Cardiac fibroblast (primary cell): ENCODE data around the gene PEAR1.

Experiments
- DNase-seq, 2 donors: peaks; one replicate each; pipeline versions ENCODE4 v3.0.0 to v3.0.0-alpha.2; 2010; ENCODE audit warnings: low read depth in 2 of 2
- H3K4me3 ChIP-seq, 2 donors: replicated peaks in 1 of 2; 1 replicate in 1 of 2; 2 replicates in 1 of 2; pipeline ENCODE4 v1.5.1; 2011; ENCODE audit warnings: low read depth in 2 of 2, low read length in 2 of 2, mild to moderate bottlenecking in 2 of 2, moderate library complexity in 1 of 2
- CTCF ChIP-seq: IDR thresholded peaks from one replicate; pipeline ENCODE4 v1.5.1; 2011; ENCODE audit warnings: low read depth, mild to moderate bottlenecking, low read length, inconsistent platforms

PEAR1 gene

DNA sequence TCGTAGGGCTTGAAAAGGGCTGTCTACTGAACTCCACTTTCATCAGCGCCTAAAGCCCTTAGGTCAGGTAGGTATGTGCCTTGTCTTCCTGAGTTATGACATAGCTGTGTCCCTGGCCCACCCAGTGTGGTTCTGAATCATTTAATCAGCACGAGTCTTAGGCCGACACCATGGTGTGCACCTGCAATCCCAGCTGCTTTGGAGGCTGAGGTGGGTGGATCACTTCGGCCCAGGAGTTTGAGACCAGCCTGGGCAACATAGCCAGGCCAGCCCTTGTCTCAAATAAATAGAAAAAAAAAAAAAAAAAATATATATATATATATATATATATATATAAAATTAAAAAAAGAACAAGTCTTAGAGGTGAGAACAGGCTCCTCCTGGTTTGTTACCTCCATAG, 42.7 kb downstream of the PEAR1 start:
- TF ChIP-seq CTCF: no peak
- H3K4me3 ChIP-seq: no peak overlapping the region
- DNase-seq: no peak

DNA sequence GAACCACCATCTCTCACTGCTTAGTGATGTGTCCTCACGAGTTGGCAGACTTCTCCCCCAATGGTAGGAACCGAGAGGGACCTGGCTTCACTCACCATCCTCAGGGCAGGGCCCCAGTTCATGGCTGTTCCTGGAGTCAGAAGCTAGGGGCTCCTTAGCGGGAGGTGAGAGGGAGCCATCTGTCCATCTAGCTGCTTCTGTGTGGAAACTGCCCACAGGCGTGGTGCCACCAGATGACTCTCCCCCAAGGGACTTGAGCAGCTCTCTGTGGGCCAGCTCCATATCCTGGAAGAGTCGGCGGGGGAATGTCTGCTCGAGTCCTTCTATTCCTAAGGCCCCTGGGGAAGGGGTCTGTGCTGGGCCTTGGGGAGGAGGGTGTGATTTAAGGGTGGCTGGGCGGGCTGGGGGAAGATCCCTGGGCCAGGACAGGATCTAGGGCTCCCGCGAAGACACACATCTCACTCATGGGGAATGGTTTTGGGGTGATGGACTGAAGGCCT, 43.3 kb downstream of the PEAR1 start:
- no peak overlapping the region for H3K4me3 ChIP-seq
- no peak for TF ChIP-seq CTCF

GRCh38 chr1:156937883-156938282, 44.4 kb downstream of the PEAR1 start:
- DNase-seq: no peak
- no peak for TF ChIP-seq CTCF
- H3K4me3 ChIP-seq: no peak overlapping the region

More for the DNA sequence above, 43.3 kb downstream of the PEAR1 start:
- no peak for DNase-seq

DNA sequence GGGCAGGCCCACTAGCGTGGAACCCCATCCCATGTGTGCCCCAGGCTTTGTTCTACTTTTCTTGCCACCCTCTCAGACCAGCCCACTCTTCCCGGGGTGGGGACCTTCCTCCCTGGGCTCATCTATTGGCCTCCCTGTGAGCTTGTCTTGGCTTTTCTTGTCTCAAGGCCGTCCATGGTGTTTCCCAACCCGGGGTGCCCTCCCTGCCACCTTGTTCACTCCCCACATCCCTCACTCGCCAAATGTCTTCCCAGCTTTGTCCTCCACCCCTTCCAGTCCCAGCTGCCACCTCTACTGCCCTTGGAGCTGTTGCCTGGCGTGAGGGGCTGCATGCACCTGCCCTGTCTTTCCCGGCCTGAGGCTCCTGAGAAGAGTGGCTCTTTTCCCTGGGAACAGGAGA, 45.3 kb downstream of the PEAR1 start:
- TF ChIP-seq CTCF: no peak

DNA sequence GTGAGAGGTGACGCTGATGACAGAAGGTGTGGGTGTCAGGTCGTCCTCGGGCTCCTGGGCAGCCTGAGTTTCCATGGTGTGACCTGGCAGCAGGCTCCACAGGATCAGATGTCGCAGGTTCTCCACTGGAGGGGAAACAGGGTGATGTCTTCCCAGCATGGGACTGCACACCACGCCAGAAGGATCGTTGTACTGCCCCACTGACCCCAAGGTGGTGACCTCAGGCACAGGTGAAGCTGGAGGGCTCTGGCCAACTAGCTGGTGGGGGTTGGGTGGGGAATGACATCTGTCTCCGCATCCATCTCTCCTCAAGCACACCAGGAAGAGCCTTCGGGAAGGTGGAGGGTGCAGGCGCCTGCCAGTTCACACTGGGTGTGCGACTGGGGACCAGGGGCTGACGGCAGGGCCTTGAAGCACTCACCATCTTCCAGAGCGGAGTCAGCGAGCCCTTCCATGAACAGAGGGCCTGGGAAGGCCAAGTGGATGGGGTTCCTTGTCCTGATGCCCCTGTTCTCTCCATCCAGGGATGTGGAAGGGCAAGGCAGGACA, 46.3 kb downstream of the PEAR1 start:
- no peak overlapping the region for H3K4me3 ChIP-seq
- no peak for TF ChIP-seq CTCF
- DNase-seq: no peak

More for the DNA sequence above, 45.3 kb downstream of the PEAR1 start:
- DNase-seq: no peak
- no peak overlapping the region for H3K4me3 ChIP-seq

DNA sequence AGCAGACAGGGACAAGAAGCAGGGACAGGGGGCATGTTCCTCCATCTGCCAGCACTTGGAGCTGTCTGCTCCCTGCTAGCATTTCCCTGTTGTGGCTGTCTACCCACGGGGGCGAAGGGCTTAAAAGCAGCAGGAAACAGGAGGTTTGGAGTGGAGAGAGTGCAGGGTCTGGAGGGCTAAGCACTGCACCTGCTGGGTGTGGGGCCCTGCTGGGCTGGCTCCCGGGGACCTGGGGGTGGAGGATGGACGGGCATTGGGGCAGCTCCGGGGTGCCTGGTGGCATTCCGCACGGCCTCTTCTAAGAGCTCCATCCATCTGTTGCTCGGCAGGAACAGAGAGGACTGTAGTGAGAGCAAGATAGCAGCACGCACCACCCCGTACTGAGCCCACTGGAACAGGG, 48.2 kb downstream of the PEAR1 start:
- no peak for DNase-seq
- TF ChIP-seq CTCF: no peak

GRCh38 chr1:156942176-156942575, 48.7 kb downstream of the PEAR1 start:
- no peak for TF ChIP-seq CTCF
- H3K4me3 ChIP-seq: no peak overlapping the region
- no peak for DNase-seq

More for the DNA sequence above, 48.2 kb downstream of the PEAR1 start:
- H3K4me3 ChIP-seq: no peak overlapping the region
